ENCODE measurements around the gene SLC17A9.

GRCh38 chr20:62967628-62968351 lies 15.3 kb downstream of the SLC17A9 start:
- TF ChIP-seq CTCF (conservative IDR thresholded peaks at IDR 0.05) (no peak), ZFX (IDR thresholded peaks at IDR 0.05) (no peak)

Measured in C4-2B (cell line).